CD8-positive, alpha-beta memory T cell (primary cell): ENCODE results near the gene HEATR5A. TPM values are rescaled to one million over a fixed set of nuclear protein-coding genes. Genes with fewer than 3 reads are reported as not detected.
"Not testable (repeated sequence)": the region's sequence is repeated elsewhere in the genome, so short reads cannot be mapped to it uniquely, and the experiment has no call there.

Experiments
- CTCF ChIA-PET: fragments of 350-600 bp; sonication (Branson Sonifier 250); formaldehyde crosslinking; loops from one replicate; lab custom pipeline; 2021; ENCODE audit warnings: antibody characterized with exemption; lab: Charles Lee
- POLR2A ChIA-PET: fragments of 350-600 bp; sonication (Branson Sonifier 250); formaldehyde crosslinking; loops from one replicate; lab custom pipeline; 2021; ENCODE audit warnings: antibody characterized with exemption; lab: Charles Lee
- DNase-seq, 5 donors: peaks; one replicate each; pipeline versions ENCODE4 v3.0.0 to v3.0.0-alpha.2; 2020 to 2022; ENCODE audit warnings: mixed read lengths in 1 of 5
- H3K27ac ChIP-seq: one replicate; pipeline ENCODE4 v1.7.0; 2013; ENCODE audit warnings: low read depth, mild to moderate bottlenecking, low read length, moderate library complexity
- H3K27me3 ChIP-seq: 2 replicates; pipeline ENCODE4 v1.7.0; 2013; ENCODE audit warnings: low read length, mild to moderate bottlenecking; ENCODE audit not compliant: insufficient read depth, poor library complexity, severe bottlenecking
- H3K36me3 ChIP-seq: 2 replicates; pipeline ENCODE4 v1.7.0; 2013; ENCODE audit warnings: mild to moderate bottlenecking, low read length, moderate library complexity; ENCODE audit not compliant: insufficient read depth
- H3K4me1 ChIP-seq: 2 replicates; pipeline ENCODE4 v1.7.0; 2013; ENCODE audit warnings: mild to moderate bottlenecking, low read length, moderate library complexity; ENCODE audit not compliant: insufficient read depth
- H3K4me3 ChIP-seq: 2 replicates; pipeline ENCODE4 v1.7.0; 2013; ENCODE audit warnings: mild to moderate bottlenecking, low read length
- H3K9me3 ChIP-seq: 2 replicates; pipeline ENCODE4 v1.7.0; 2013; ENCODE audit warnings: mild to moderate bottlenecking, low read length
- H3K27ac Mint-ChIP-seq, 8 donors: one replicate each; pipeline ENCODE4 v1.8.0; 2020 to 2021; ENCODE audit warnings: mixed read lengths in 8 of 8, mild to moderate bottlenecking in 6 of 8, inconsistent platforms in 3 of 8, moderate library complexity in 3 of 8
- H3K27me3 Mint-ChIP-seq, 2 donors: one replicate each; pipeline ENCODE4 v1.8.0; 2020 to 2021; ENCODE audit warnings: mixed read lengths in 2 of 2, mild to moderate bottlenecking in 1 of 2, moderate library complexity in 1 of 2
- H3K36me3 Mint-ChIP-seq, 3 donors: one replicate each; pipeline ENCODE4 v1.8.0; 2020 to 2021; ENCODE audit warnings: mixed read lengths in 3 of 3, inconsistent platforms in 1 of 3, mild to moderate bottlenecking in 1 of 3
- H3K4me1 Mint-ChIP-seq, 3 donors: one replicate each; pipeline ENCODE4 v1.8.0; 2020 to 2021; ENCODE audit warnings: mixed read lengths in 3 of 3, inconsistent platforms in 1 of 3, mild to moderate bottlenecking in 1 of 3
- H3K4me3 Mint-ChIP-seq, 7 donors: one replicate each; pipeline ENCODE4 v1.8.0; 2020 to 2021; ENCODE audit warnings: mixed read lengths in 7 of 7, mild to moderate bottlenecking in 6 of 7, moderate library complexity in 4 of 7, inconsistent platforms in 2 of 7
- H3K9me3 Mint-ChIP-seq, 5 donors: one replicate each; pipeline ENCODE4 v1.8.0; 2020 to 2022; ENCODE audit warnings: mixed read lengths in 5 of 5, mild to moderate bottlenecking in 3 of 5, moderate library complexity in 2 of 5, inconsistent platforms in 1 of 5
- polyA plus RNA-seq: library from polyadenylated mRNA; unstranded; fragments of 300-500 nt; fragmentation: Illumina TruSeq; gene quantifications from one replicate; pipeline ENCODE4 v1.2.3, GENCODE V29; 2021
- total RNA-seq, 2 experiments: library from RNA; stranded (reverse); gene quantifications; one replicate each; pipeline ENCODE4 v1.2.3, GENCODE V29; 2021

HEATR5A gene
- total and polyA plus RNA-seq, 3 experiments from 2014 or later: 6.1 to 13.8 (median 12.7) TPM

DNA sequence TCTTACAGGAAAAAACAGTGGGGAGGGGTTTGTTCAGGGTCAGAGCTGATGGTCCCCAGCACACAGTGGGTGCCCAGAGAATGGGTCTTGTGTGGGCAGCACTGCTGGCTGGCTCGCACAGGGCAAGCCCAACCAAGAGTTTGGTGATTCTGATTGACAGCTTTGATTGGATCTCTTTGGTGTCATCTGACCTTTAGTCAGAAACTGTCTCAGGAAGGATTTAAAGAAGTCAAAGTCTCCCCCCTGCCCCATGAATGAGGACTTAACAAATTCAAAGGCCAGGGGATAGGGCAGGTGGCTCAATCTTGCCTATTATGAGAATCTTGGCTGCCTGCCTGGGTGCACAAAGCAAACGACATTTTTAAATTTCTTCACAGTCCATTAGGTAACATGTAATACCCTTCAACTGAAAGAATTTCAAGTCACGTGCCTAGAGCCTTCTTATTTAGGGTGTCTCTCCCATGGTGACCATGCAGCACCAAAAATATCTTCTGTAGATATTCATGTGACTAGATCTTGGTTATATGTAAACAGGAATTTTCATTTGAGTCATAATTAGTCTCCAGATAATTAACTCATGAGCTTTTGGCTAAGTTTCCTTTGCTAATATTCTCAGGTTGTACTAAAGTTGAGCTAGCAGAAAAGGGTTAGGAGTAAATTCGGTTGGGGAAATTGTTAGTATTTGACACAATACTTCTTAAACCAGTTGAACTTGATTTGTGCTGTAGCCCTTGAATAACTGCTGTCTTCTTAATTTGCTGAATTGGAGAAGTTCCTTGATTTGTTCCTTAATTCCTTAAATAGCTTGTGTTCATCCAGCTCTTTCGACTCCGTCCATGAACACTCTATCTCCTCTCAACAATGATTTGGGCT, 158.3 kb downstream of the HEATR5A start:
- Histone ChIP-seq H3K36me3 (no peaks in the 10 kb centered on the region), H3K4me3 (no peak overlapping the region), H3K27ac (no peak overlapping the region), H3K4me1 (no peaks in the 10 kb centered on the region), H3K27me3 (no peaks in the 10 kb centered on the region), H3K9me3 (no peaks in the 10 kb centered on the region)
- Mint-ChIP-seq H3K27ac (no peak overlapping the region), H3K4me1 (peaks cover 4 to 15% (median 7%) of the 10 kb centered on the region in 3 donors), H3K9me3 (no peaks in the 10 kb centered on the region), H3K27me3 (no peaks in the 10 kb centered on the region), H3K36me3 (peaks cover 0 to 6% (median 0%) of the 10 kb centered on the region in 3 donors), H3K4me3 (no peak overlapping the region)
- ChIA-PET CTCF (interaction anchor here (0.7 to 0.9 kb wide), 2 partner anchors 17 to 54 kb away, joined by 3 read pairs; no protein-coding TSS in a partner anchor), POLR2A (interaction anchor here (1.5 kb wide), 1 partner anchor 54 kb away, joined by 4 read pairs; no protein-coding TSS in a partner anchor)
- no peak for DNase-seq

DNA sequence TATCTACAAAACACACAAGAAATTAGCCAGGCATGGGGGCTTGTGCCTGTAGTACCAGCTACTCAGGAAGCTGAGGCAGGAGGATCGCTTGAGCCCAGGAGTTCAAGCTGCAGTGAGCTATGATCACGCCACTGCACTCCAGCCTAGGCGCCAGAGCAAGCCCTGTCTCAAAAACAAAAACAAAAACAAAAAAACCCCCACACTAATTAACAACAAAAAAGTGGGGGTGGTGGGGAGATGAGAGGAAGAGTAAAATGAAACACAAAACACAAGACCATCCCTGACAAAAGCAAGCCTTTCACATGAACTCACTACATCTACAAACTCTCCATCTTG, 158.9 kb downstream of the HEATR5A start:
- peaks cover 4 to 15% (median 7%) of the 10 kb centered on the region in 3 donors for H3K4me1 Mint-ChIP-seq
- H3K27ac Mint-ChIP-seq: no peak overlapping the region
- H3K36me3 Mint-ChIP-seq: peaks cover 0 to 6% (median 0%) of the 10 kb centered on the region in 3 donors
- no peak for DNase-seq
- Histone ChIP-seq H3K27ac (no peak overlapping the region), H3K27me3 (no peaks in the 10 kb centered on the region), H3K36me3 (no peaks in the 10 kb centered on the region), H3K9me3 (no peaks in the 10 kb centered on the region), H3K4me3 (no peak overlapping the region), H3K4me1 (no peaks in the 10 kb centered on the region)
- H3K9me3 Mint-ChIP-seq: no peaks in the 10 kb centered on the region
- POLR2A ChIA-PET: interaction anchor here (1.5 kb wide), 1 partner anchor 53 kb away, joined by 4 read pairs; no protein-coding TSS in a partner anchor
- H3K27me3 Mint-ChIP-seq: no peaks in the 10 kb centered on the region
- CTCF ChIA-PET: interaction anchor here (0.7 kb wide), 1 partner anchor 16 kb away, joined by 3 read pairs; no protein-coding TSS in a partner anchor
- H3K4me3 Mint-ChIP-seq: no peak overlapping the region

DNA sequence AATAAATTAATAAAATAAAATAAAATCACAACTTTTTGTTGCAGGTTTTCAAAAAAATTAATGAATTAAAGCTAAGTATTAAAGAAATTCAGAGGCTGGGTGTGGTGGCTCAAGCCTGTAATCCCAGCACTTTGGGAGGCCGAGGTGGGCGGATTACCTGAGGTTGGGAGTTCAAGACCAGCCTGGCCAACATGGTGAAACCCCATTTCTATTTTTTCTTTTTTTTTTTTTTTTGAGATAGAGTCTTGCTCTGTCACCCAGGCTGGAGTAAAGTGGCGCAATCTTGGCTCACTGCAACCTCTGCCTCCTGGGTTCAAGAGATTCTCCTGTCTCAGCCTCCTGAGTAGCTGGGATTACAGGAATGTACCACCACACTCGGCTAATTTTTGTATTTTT, 161.3 kb downstream of the HEATR5A start:
- CTCF ChIA-PET: interaction anchor here (0.8 kb wide), 1 partner anchor 15 kb away, joined by 3 read pairs; no protein-coding TSS in a partner anchor
- H3K27ac Mint-ChIP-seq, H3K4me3 ChIP-seq, H3K4me3 Mint-ChIP-seq, H3K9me3 Mint-ChIP-seq, H3K4me1 Mint-ChIP-seq, H3K36me3 Mint-ChIP-seq, H3K9me3 ChIP-seq, H3K27me3 ChIP-seq, H3K36me3 ChIP-seq, H3K27me3 Mint-ChIP-seq, H3K4me1 ChIP-seq, DNase-seq, H3K27ac ChIP-seq: not testable (repeated sequence)
- POLR2A ChIA-PET: interaction anchor here (0.7 kb wide), 1 partner anchor 188 kb away, joined by 4 read pairs; no protein-coding TSS in a partner anchor

DNA sequence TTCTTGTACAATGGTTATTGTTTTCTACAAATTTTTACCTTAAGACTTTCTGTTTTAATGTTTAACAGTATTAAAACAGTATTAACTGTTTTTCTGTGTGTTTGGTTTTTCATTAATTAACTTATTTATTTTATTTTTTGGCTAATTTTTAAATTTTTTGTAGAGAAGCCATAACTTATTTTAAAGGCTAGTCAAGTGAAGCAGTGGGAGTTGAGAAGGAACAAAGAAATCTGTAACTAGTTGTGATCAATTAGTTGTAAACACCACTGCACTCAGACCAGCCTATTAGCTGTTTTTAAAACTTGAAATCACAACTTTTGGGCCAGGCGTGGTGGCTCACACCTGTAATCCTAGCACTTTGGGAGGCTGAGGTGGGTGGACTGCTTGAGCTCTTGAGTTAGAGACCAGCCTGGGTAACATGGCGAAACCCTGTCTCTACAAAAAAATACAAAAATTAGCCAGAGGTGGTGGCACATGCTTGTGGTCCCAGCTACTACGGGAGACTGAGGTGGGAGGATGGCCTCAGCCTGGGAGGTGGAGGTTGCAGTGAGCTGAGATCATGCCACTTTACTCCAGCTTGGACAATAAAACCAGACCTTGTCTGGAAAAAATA, 161.8 kb downstream of the HEATR5A start:
- no peak overlapping the region for H3K27ac Mint-ChIP-seq
- H3K9me3 ChIP-seq: no peaks in the 10 kb centered on the region
- H3K27me3 ChIP-seq: no peaks in the 10 kb centered on the region
- H3K27me3 Mint-ChIP-seq: no peaks in the 10 kb centered on the region
- H3K36me3 ChIP-seq: no peaks in the 10 kb centered on the region
- H3K4me3 ChIP-seq: no peak overlapping the region
- ChIA-PET CTCF (interaction anchor here (0.8 kb wide), 1 partner anchor 15 kb away, joined by 3 read pairs; no protein-coding TSS in a partner anchor), POLR2A (no interaction called here)
- no peaks in the 10 kb centered on the region for H3K4me1 Mint-ChIP-seq
- no peak overlapping the region for H3K27ac ChIP-seq
- no peak overlapping the region for H3K4me3 Mint-ChIP-seq
- DNase-seq: no peak
- H3K4me1 ChIP-seq: no peaks in the 10 kb centered on the region
- no peaks in the 10 kb centered on the region for H3K9me3 Mint-ChIP-seq
- H3K36me3 Mint-ChIP-seq: peaks cover 0 to 6% (median 0%) of the 10 kb centered on the region in 3 donors

DNA sequence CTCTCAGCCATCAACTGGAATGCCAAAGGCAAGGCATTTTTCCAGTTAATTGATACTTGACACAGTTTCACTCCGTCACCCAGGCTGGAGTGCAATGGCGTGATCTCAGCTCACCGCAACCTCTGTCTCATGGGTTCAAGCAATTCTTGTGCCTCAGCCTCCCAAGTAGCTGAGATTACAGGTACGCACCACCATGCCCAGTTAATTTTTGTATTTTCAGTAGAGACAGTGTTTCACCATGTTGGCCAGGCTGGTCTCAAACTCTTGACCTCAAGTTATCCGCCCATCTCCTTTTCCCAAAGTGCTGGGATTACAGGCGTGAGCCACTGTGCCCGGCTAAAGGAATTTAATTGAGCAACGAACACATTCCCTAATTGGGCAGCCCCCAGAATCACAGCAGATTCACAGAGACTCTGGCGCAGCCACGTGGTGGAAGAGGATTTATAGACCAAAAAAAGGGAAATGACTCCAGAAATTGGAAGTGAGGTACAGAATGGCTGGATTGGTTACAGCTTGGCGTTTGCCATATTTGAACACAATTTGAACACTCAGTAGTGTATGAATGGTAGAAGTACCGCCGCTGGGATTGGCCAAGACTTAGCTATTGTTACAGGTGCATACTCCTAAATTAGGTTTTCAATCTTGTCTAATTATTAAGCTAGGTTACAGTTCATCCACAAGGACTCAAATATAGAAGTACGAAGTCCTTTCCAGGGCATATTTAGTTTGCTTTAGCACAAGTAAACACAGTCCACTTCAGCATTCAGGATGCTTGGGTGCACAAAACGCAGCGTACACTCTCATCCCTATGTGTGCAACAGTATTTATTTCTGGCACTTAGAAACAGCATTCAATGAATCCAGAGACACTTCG, 162.6 kb downstream of the HEATR5A start:
- POLR2A ChIA-PET, H3K27me3 Mint-ChIP-seq, H3K4me3 Mint-ChIP-seq, H3K9me3 ChIP-seq, H3K4me3 ChIP-seq, H3K4me1 ChIP-seq, CTCF ChIA-PET, DNase-seq, H3K27me3 ChIP-seq, H3K36me3 Mint-ChIP-seq, H3K36me3 ChIP-seq, H3K4me1 Mint-ChIP-seq, H3K27ac ChIP-seq, H3K9me3 Mint-ChIP-seq, H3K27ac Mint-ChIP-seq: not testable (repeated sequence)

DNA sequence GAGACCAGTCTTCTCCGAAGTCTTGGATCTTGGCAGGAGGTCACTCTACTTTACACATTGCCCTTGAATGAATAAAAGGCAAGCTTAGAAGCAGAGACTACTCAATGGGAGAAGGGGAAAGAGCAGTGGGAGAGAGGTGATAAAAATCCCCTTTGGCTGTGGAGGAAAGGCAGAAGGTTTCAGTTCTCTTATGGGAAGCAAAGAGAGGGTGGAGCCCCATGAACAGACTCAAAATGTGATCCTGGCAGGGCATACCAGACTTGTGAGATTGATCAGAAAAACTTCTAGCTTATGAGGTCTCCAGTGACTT, 163.2 kb downstream of the HEATR5A start:
- Histone ChIP-seq H3K9me3 (no peaks in the 10 kb centered on the region), H3K27ac (no peak overlapping the region), H3K4me1 (no peaks in the 10 kb centered on the region), H3K4me3 (no peak overlapping the region), H3K36me3 (no peaks in the 10 kb centered on the region), H3K27me3 (no peaks in the 10 kb centered on the region)
- Mint-ChIP-seq H3K9me3 (no peaks in the 10 kb centered on the region), H3K27ac (no peak overlapping the region), H3K4me1 (no peaks in the 10 kb centered on the region), H3K36me3 (peaks cover 0 to 6% (median 0%) of the 10 kb centered on the region in 3 donors), H3K27me3 (no peaks in the 10 kb centered on the region), H3K4me3 (no peak overlapping the region)
- DNase-seq: no peak
- ChIA-PET POLR2A (no interaction called here), CTCF (no interaction called here)

DNA sequence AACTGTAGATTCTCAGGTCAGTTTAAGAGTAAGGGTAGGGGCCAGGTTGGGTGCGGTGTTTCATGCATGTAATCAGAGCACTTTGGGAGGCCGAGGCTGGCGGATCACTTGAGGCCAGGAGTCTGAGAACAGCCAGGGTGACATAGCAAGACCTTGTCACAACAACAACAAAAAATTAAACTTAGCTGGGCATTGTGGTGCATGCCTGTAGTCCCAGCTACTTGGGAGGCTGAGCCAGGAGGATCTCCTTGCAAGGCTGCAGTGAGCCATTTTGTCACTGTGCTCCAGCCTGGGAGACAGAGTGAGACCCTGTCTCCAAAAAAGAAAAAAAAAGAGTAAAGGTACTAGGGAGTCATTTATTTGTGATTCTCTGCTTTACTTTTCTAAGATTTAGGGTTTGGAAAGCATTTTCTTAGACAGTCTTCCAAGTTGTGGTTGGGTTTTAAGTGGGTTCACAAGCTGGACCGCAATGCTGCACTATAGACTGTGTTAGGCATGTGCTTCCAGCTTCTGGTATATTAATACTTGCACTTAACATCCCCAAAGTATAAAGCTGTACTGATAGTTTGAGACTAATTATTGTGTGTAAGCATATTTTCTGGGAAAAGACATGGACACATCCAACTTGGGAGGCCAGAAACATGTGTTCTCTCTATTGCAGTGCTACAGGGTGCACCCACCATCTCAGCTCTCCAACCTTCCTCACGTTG, 163.7 kb downstream of the HEATR5A start:
- CTCF ChIA-PET: no interaction called here
- no peaks in the 10 kb centered on the region for H3K27me3 ChIP-seq
- H3K36me3 ChIP-seq: no peaks in the 10 kb centered on the region
- peaks cover 0 to 2% (median 0%) of the 10 kb centered on the region in 3 donors for H3K4me1 Mint-ChIP-seq
- no peak overlapping the region for H3K27ac Mint-ChIP-seq
- H3K9me3 ChIP-seq: no peaks in the 10 kb centered on the region
- no peak overlapping the region for H3K4me3 Mint-ChIP-seq
- H3K36me3 Mint-ChIP-seq: peaks cover 0 to 6% (median 0%) of the 10 kb centered on the region in 3 donors
- H3K27me3 Mint-ChIP-seq: no peaks in the 10 kb centered on the region
- no peaks in the 10 kb centered on the region for H3K4me1 ChIP-seq
- POLR2A ChIA-PET: no interaction called here
- DNase-seq: no peak
- no peaks in the 10 kb centered on the region for H3K9me3 Mint-ChIP-seq
- no peak overlapping the region for H3K27ac ChIP-seq
- H3K4me3 ChIP-seq: no peak overlapping the region
